Frontal cortex (tissue), 4 donors: Measurements from ENCODE around the gene SIRT2. TPM values are rescaled to one million over a fixed set of nuclear protein-coding genes. Genes with fewer than 3 reads are reported as not detected.

ENCODE experiments used
- DNase-seq, 2 donors: peaks; one replicate each; pipeline ENCODE4 v3.0.0; 2012; ENCODE audit warnings: low spot score in 2 of 2
- FAIRE-seq: peaks from 2 replicates; lab custom pipeline; 2012; peaks lifted over from hg19 to GRCh38; lab: Jason Lieb, UNC
- total RNA-seq: library from RNA; depleted of rRNA; stranded (reverse); fragments of >200 nt; gene quantifications from one replicate; pipeline ENCODE4 v1.2.3, GENCODE V29; 2014
- donor health status: control.
- donor health status: control.
- donor health status: control.

SIRT2 gene
- total RNA-seq, 1 donor from 2014 or later = 56.7 TPM

- no peak for FAIRE-seq
Measured at GRCh38 chr19:38850436-38850975, 48.9 kb downstream of the SIRT2 start.

GRCh38 chr19:38849860-38850435, 49.5 kb downstream of the SIRT2 start, which contains the start of gene HNRNPL:
HNRNPL (minus strand) TSS chr19:38849986; CDS start chr19:38849966, 20 bp downstream.
- peak; percentile 99 for FAIRE-seq
- DNase-seq = peak; percentile 91 to 96

More at GRCh38 chr19:38850436-38850975, 48.9 kb downstream of the SIRT2 start:
- peak in 1 of 2 donors; percentile 96 for DNase-seq

GRCh38 chr19:38849147-38849859, 50.1 kb downstream of the SIRT2 start:
- no peak for FAIRE-seq
- DNase-seq = peak; percentile 91 to 93

- DNase-seq (no peak), FAIRE-seq (no peak)
Measured at GRCh38 chr19:38848299-38849146, 50.9 kb downstream of the SIRT2 start.

- DNase-seq (no peak), FAIRE-seq (no peak)
Measured at GRCh38 chr19:38846097-38846496, 53.3 kb downstream of the SIRT2 start.

- no peak for FAIRE-seq
- no peak for DNase-seq
Measured at GRCh38 chr19:38845374-38846024, 53.9 kb downstream of the SIRT2 start.

GRCh38 chr19:38844093-38844686, 55.2 kb downstream of the SIRT2 start:
- no peak for DNase-seq
- no peak for FAIRE-seq

- no peak for DNase-seq
- FAIRE-seq = no peak
Measured at GRCh38 chr19:38843175-38843758, 56.2 kb downstream of the SIRT2 start.

- no peak for FAIRE-seq
- no peak for DNase-seq
Measured at GRCh38 chr19:38842439-38843174, 56.8 kb downstream of the SIRT2 start.

- DNase-seq (no peak), FAIRE-seq (no peak)
Measured at GRCh38 chr19:38841787-38842438, 57.5 kb downstream of the SIRT2 start.

- DNase-seq (no peak), FAIRE-seq (no peak)
Measured at GRCh38 chr19:38841180-38841766, 58.1 kb downstream of the SIRT2 start.

- FAIRE-seq (no peak), DNase-seq (no peak)
Measured at GRCh38 chr19:38840583-38840968, 58.8 kb downstream of the SIRT2 start.

- no peak for FAIRE-seq
- DNase-seq = no peak
Measured at GRCh38 chr19:38839816-38840582, 59.4 kb downstream of the SIRT2 start.

- no peak for DNase-seq
- no peak for FAIRE-seq
Measured at GRCh38 chr19:38838986-38839761, 60.2 kb downstream of the SIRT2 start.

GRCh38 chr19:38838208-38838985, 61.0 kb downstream of the SIRT2 start:
- no peak for FAIRE-seq
- no peak for DNase-seq
